NT2/D1 (cell line): ENCODE data around the gene TECPR2.

ENCODE experiments used
- DNase-seq: peaks from one replicate; pipeline ENCODE4 v3.0.0-alpha.2; 2011; ENCODE audit warnings: low read depth, low spot score
- H3K27me3 ChIP-seq: 2 replicates; pipeline ENCODE4 v1.6.0; 2011; ENCODE audit warnings: mild to moderate bottlenecking; ENCODE audit not compliant: insufficient read length, insufficient read depth
- H3K36me3 ChIP-seq: 2 replicates; pipeline ENCODE4 v1.6.1; 2011; ENCODE audit warnings: mild to moderate bottlenecking, low read length, mixed read lengths; ENCODE audit not compliant: insufficient read depth, insufficient read length
- H3K4me1 ChIP-seq: 2 replicates; pipeline ENCODE4 v1.5.1; 2011; ENCODE audit not compliant: insufficient read depth, insufficient read length
- H3K4me3 ChIP-seq: 2 replicates; pipeline ENCODE4 v1.5.1; 2011; ENCODE audit warnings: low read depth; ENCODE audit not compliant: insufficient read length
- H3K9ac ChIP-seq: 2 replicates; pipeline ENCODE4 v1.6.0; 2011; ENCODE audit warnings: low read depth; ENCODE audit not compliant: insufficient read length
- H3K9me3 ChIP-seq: 2 replicates; pipeline ENCODE4 v1.5.1; 2011; ENCODE audit warnings: mild to moderate bottlenecking, low read length; ENCODE audit not compliant: insufficient read depth
- SUZ12 ChIP-seq: IDR thresholded peaks from 2 replicates; pipeline ENCODE4 v1.6.1; 2011; ENCODE audit not compliant: insufficient read length, insufficient read depth; ENCODE audit errors: extremely low read depth
- YY1 ChIP-seq: IDR thresholded peaks from 2 replicates; pipeline ENCODE4 v1.6.1; 2011; ENCODE audit not compliant: insufficient read length, insufficient read depth
- ZNF274 ChIP-seq: IDR thresholded peaks from 2 replicates; pipeline ENCODE4 v1.6.1; 2011; ENCODE audit warnings: mild to moderate bottlenecking, low read depth, low read length

Gene TECPR2

DNA sequence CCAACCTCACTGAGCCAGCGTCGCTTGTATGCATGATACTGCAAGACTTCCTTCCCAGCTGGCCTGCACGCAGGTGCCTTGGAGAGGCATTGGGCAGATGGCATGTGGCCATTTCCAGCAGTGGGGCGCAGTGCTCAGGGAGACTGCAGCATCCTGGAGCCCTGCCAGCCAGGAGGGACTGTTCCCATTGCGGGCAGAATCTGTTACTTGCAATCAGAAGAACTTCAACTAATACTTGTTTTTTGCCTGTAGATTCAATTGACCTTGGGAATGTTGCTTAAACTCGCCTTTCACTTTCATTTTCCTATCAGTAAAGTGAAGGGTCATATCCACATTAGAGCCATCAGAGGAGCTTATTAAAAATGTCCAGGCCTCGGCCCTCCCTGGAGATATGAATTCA lies 117.0 kb downstream of the TECPR2 start:
- Histone ChIP-seq H3K27me3 (no peaks in the 10 kb centered on the region), H3K4me3 (no peak overlapping the region), H3K9ac (no peak overlapping the region), H3K36me3 (no peaks in the 10 kb centered on the region), H3K4me1 (no peaks in the 10 kb centered on the region), H3K9me3 (no peaks in the 10 kb centered on the region)
- no peak for DNase-seq
- TF ChIP-seq YY1: no peak
- TF ChIP-seq ZNF274: no peak
- TF ChIP-seq SUZ12: no peak

GRCh38 chr14:102481371-102481770 lies 118.6 kb downstream of the TECPR2 start:
- Histone ChIP-seq H3K27me3 (no peaks in the 10 kb centered on the region), H3K9ac (no peak overlapping the region), H3K4me1 (no peaks in the 10 kb centered on the region), H3K9me3 (no peaks in the 10 kb centered on the region), H3K36me3 (no peaks in the 10 kb centered on the region), H3K4me3 (no peak overlapping the region)
- DNase-seq: no peak
- TF ChIP-seq SUZ12 (no peak), YY1 (no peak), ZNF274 (no peak)

GRCh38 chr14:102481791-102482238 lies 119.1 kb downstream of the TECPR2 start:
- TF ChIP-seq SUZ12: no peak
- no peak for TF ChIP-seq ZNF274
- TF ChIP-seq YY1: no peak
- no peak for DNase-seq

DNA sequence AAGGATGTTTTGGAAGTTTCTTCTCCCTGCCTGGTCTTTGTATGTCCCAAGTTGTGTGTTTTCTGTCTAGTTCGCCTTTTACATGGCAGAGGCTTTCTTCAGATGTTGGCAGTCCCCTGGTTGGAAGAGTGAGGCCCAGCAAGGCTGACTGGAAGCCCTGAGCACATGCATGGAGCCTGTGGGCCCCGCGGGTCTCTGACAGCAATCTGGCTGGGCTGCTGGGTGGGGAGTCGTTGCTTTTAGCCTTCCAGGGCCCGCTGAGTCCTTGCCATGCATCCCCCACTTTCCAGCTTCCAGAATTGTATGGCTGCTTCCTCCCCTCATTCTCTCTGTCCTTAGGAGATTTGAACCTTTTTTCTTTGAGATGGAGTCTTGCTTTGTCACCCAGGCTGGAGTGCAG lies 121.6 kb downstream of the TECPR2 start:
- no peak overlapping the region for H3K9ac ChIP-seq
- no peaks in the 10 kb centered on the region for H3K9me3 ChIP-seq
- no peak for TF ChIP-seq YY1
- no peak for TF ChIP-seq ZNF274
- no peaks in the 10 kb centered on the region for H3K4me1 ChIP-seq
- H3K36me3 ChIP-seq: no peaks in the 10 kb centered on the region
- DNase-seq: no peak
- no peak overlapping the region for H3K4me3 ChIP-seq
- H3K27me3 ChIP-seq: no peaks in the 10 kb centered on the region

More at GRCh38 chr14:102481791-102482238, 119.1 kb downstream of the TECPR2 start:
- Histone ChIP-seq H3K9ac (no peak overlapping the region), H3K9me3 (no peaks in the 10 kb centered on the region), H3K4me1 (no peaks in the 10 kb centered on the region), H3K36me3 (no peaks in the 10 kb centered on the region), H3K27me3 (no peaks in the 10 kb centered on the region), H3K4me3 (no peak overlapping the region)

GRCh38 chr14:102485693-102486512 lies 123.2 kb downstream of the TECPR2 start:
- Histone ChIP-seq H3K4me3 (no peak overlapping the region), H3K9me3 (no peaks in the 10 kb centered on the region)

DNA sequence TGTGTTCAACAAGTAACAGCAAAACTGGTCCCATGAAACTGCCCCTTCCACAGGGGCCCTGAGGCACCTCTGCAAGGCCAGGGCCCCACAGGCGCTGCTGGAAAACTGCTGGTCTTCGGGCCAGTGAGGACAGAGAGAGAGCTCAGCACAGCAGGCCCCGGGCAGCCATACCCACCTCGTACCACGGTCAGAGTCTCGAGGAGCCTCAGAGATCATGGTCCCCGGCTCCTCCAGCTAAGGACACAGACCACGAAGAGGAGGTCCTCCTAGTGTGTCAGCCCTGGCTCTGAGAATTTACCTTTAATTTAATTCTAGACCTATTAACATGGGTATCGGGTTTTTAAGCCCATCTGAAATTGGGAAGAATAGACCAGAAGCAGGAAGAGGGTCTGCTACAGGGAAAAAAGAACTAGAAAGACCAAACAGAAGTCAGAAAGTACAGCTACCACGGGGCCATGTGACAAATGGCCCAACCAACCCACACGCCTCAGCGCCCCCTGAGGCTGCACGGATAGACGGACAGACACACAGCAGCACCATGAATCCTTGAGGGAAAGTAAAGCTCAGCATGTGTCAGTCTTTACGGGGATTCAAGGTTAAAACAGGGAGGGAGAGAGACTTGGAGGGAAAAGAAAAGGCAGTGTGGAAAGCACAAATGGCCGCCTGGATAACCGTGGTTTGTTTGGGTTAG lies 123.9 kb downstream of the TECPR2 start:
- Histone ChIP-seq H3K9me3 (no peaks in the 10 kb centered on the region), H3K27me3 (no peaks in the 10 kb centered on the region), H3K4me1 (no peaks in the 10 kb centered on the region), H3K4me3 (no peak overlapping the region), H3K36me3 (no peaks in the 10 kb centered on the region), H3K9ac (no peak overlapping the region)
- no peak for TF ChIP-seq ZNF274
- no peak for TF ChIP-seq SUZ12
- TF ChIP-seq YY1: no peak
- no peak for DNase-seq

More at GRCh38 chr14:102485693-102486512, 123.2 kb downstream of the TECPR2 start:
- no peaks in the 10 kb centered on the region for H3K36me3 ChIP-seq
- TF ChIP-seq YY1 (no peak), SUZ12 (no peak), ZNF274 (no peak)
- DNase-seq: no peak
- no peaks in the 10 kb centered on the region for H3K4me1 ChIP-seq
- no peaks in the 10 kb centered on the region for H3K27me3 ChIP-seq
- H3K9ac ChIP-seq: no peak overlapping the region

DNA sequence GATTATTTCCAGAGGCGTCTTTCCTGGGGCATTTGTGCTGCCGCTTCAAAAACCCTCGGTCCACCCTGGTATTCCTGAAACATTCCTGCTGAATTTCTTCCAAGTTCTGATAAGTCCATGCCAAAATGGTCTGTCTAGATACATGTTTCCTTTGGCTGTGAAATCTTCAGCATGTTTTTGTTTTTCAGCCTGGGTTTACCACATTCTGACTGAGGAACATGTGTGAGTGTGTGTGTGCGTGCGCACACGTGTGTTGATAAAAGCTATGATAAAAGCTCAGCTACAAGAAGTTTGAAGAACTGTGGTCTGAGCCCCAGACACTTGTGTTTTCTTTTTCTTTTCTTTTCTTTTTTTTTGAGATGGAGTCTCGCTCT lies 124.5 kb downstream of the TECPR2 start:
- no peaks in the 10 kb centered on the region for H3K27me3 ChIP-seq
- H3K4me1 ChIP-seq: no peaks in the 10 kb centered on the region
- DNase-seq: no peak
- no peak overlapping the region for H3K4me3 ChIP-seq
- TF ChIP-seq YY1: no peak
- TF ChIP-seq SUZ12: no peak
- TF ChIP-seq ZNF274: no peak
- H3K9me3 ChIP-seq: no peaks in the 10 kb centered on the region
- H3K9ac ChIP-seq: no peak overlapping the region
- H3K36me3 ChIP-seq: no peaks in the 10 kb centered on the region
